ENCODE measurements around the gene CCNK.
A peak's percentile ranks its signal among the peaks of the same experiment; 100 is the strongest.

Gene CCNK

GRCh38 chr14:99467336-99468078, 13.7 kb upstream of the CCNK start:
- no peak for DNase-seq

- no peak for DNase-seq
These were observed 13.1 kb upstream of the CCNK start for GRCh38 chr14:99468081-99468480.

- no peak for DNase-seq
These were observed 12.2 kb upstream of the CCNK start for GRCh38 chr14:99468836-99469592.

GRCh38 chr14:99471731-99472130, 9.5 kb upstream of the CCNK start:
- no peak for DNase-seq

DNA sequence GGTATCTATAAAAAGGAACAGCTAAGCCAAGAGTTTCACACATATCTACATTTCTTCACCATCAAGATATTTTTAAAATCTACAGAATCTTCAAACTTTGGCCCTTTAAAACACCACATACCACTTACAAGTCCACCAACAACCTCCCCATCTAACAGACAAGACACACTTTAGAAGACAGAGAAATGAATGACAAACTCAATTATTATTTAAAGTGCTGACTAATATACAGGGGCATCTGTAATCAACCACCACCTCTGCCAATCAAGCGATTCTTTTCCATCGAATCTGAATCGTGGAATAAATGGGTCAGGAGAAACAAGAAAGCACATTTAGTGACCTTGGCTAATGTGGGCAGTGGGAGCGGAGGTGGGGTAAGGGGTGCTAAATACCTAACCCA, 8.3 kb upstream of the CCNK start:
- DNase-seq, result no peak

DNA sequence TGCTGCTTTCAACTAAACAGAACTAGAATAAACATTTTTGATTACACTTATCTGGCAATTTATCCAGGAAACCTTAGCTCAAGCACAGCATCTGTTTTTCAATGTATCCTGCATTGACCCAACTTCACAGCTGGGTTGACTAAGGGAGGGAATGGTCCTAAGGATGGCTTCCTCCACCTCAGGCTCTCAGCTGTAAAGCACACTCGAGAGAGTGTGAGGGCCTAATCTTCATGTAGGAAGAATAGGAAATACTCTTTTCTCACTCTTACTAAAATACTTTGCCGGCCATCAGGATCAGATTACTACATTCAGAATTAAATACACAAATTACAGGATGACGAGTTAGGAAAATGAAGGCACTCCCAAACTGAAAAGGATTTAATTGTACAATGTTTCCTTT, 7.8 kb upstream of the CCNK start:
- DNase-seq, result no peak

GRCh38 chr14:99475179-99475578, 6.0 kb upstream of the CCNK start:
- no peak for DNase-seq

DNA sequence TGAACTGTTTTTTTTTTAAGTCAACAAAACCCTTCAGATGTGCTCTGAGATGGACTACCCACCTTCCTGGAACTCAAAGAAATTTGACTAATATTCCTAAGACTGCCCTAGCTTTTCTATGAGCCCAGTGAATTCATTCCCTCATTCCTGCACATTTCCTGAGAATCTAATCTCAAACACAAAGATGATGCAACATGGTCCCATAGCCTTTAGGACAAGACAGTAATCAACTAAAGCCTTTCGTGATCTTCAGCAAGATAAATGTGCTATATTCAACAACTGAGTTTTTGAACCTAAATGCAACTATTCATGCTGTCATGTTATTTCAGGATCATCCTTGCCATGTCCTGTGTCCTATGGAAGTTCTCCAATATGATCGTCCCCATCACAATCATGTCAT, 5.5 kb upstream of the CCNK start:
- no peak for DNase-seq

DNA sequence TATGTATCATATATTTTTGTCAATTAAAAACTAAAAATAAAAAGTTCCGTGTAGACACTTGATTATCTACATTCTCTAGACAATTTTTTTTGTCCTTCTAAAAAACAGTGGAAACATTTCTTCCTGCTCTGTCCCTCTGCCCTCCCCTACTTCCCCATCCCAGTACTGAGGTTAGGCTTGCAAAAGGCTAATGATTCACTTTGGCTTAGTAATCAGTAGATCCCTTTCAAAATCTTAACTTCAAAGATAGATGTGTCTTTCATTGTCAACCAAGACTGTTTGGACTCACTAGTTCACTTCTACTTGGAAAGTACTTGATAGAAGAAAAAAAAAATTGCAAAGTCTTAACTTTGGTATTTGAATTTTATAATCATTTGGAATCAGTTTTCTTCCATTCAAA, 4.3 kb upstream of the CCNK start:
- DNase-seq, result peak; percentile 49

- DNase-seq, result peak; percentile 34
These were observed 3.1 kb upstream of the CCNK start for GRCh38 chr14:99478128-99478527.

GRCh38 chr14:99479160-99479905, 1.9 kb upstream of the CCNK start:
- peak; percentile 13 for DNase-seq

DNA sequence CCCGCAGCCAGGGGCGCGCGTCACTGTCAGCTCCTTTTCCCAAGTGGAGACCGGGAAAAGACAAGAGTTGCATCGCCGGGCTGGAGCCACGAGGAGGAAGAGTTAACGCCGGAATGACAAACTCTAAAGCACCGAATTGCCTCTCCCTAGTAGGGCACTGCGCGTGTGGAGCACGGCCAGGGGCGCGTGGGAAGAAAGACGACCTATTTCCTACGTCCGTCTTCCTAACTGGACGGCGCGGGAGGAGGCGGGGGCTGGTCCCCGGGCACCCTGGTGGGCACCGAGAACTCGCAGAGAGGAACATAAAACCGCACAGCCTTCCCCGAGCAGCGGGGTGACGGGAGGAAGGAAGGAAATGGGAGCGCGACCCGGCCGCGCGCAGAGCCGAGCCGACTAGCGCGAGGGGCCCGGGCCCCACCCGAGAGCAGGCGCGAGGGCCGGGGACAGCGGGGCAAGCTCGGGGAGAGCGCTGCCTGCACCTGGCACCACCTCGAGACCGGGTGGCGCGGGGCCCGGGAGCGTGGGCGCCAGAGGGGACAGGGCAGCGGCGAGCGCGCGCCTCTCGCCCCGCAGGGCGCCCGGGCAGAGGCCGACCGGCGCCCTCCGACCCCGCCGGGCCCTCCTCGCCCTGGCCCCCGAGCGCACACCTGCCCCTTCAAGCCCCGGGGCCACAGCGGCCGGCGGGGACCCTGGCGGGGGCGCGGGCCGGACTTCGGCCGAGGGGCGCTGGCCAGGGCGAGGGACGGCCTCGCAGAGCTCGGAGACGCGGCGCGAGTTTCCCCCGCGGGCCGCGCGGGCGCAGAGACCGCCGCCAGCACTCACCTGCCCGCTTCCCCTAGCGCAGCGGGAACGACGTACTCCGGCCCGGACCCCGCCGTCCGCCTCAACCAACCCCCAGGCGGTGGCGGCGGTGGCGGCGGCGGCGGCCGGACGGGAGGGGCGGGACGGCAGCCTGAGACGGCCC, 1.0 kb upstream of the CCNK start, which contains the start of gene SETD3:
SETD3 (minus strand) TSS at position 954 of the 964 bp plus-strand sequence. CDS start 15,054 bp downstream, outside the sequence.
- peak; percentile 43 for DNase-seq

DNA sequence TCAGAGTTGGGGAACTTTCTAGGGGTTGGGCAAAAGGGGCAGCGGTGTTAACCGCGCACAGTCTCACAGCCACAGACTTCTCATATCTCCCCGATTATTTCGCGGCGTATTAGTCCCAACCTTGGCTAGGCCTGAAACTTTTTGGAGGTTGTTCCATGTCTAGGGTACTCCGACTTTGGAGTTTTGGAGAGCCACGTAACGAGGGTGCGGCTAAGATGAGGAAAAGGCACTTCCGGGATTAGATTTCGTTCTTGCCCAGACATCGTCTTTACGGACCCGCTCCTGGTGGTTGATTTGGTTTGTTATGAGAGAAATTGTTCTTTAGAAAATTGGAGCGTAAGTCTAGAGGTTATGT, 513 bp downstream of the CCNK start:
- DNase-seq, result peak; percentile 30

DNA sequence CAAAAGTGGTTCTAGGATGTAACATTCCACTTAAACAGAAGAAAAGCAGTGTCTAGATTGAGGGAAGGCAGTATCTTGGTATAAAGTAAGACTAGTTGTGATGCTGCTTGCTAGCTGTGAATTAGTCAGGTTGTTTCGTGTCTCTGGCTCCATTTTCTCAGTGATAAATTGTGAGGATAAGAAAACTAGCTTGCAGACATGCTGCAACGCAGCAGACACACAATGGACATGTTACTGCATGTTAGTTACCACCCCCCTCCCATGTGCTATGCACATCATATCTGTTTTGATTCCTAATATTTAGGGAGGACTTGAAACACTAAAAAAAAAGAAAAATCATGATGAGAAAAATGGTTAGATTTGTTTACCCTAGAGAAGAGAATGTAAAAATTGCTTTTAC, 2.9 kb downstream of the CCNK start:
- no peak for DNase-seq

DNA sequence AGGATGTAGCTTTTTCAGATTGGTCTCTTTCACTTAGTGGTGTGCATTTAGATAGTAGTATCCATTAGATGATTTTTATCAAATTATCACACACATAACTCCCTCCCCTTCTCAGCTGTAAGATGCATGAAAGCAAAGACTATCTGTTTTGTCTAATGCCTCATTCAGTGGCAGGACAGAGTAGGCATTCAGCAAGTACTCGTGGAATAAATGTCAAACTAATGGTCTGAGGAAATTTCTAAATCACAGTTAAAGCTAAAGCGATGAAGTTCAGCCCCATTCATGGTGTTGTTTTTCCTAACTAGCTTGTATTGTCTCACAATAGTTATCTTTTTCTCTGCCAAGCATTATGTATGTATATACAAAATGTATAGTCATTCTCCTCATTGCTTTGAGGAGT, 16.1 kb downstream of the CCNK start:
- no peak for DNase-seq

DNA sequence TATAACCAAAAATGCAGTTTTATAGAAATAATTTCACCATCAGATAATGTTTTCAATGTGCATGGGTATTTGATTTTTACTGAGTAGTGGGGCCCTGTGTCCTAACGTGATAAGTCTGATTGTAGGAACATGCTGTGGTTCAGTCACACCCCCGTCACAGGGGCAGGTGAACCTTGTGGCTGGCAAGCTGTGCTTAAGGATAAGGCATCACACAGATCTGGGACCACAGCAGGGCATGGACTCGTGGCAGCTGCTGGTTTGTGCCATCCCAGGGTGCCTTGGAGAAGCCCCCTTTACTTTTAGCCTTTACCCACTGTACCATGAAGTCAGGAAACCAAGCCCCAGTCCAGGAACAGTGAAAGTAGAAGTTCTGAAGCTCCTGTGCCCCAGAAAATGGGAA, 16.7 kb downstream of the CCNK start:
- DNase-seq, result no peak

- no peak for DNase-seq
These were observed 21.8 kb downstream of the CCNK start for GRCh38 chr14:99502989-99503421.

GRCh38 chr14:99503848-99504453, 22.7 kb downstream of the CCNK start:
- DNase-seq, result no peak

DNA sequence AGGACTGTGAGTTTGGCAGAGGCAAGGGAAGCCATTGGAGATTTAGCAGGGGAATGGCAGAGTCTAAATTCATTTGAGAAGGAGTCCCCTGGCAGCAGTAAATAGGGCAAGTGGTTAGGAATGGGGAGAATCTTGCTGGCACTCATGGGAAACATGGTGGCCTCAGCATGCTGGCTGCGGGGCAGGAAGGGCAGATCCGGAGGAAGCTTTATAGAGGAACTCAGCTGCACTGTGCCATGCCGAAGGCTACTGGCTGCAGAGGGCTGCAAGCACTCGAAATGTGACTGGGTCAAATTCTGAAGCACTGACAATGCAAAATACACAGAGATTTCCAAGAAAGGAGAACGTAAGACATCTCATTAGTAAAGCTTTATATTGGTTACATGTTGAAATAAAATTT, 23.9 kb downstream of the CCNK start:
- DNase-seq, result no peak

GRCh38 chr14:99506276-99506675, 25.1 kb downstream of the CCNK start:
- no peak for DNase-seq

GRCh38 chr14:99507860-99508640, 26.8 kb downstream of the CCNK start:
- DNase-seq, result no peak
